UCSD-AML1 (cell line): ENCODE measurements around the gene RNF182.
"Not testable (repeated sequence)": the region's sequence is repeated elsewhere in the genome, so short reads cannot be mapped to it uniquely, and the experiment has no call there.

ENCODE experiments used
- DNase-seq: peaks from one replicate; lab custom pipeline; 2025; ENCODE audit not compliant: unreplicated experiment; lab: John Stamatoyannopoulos, UW

Gene RNF182

DNA sequence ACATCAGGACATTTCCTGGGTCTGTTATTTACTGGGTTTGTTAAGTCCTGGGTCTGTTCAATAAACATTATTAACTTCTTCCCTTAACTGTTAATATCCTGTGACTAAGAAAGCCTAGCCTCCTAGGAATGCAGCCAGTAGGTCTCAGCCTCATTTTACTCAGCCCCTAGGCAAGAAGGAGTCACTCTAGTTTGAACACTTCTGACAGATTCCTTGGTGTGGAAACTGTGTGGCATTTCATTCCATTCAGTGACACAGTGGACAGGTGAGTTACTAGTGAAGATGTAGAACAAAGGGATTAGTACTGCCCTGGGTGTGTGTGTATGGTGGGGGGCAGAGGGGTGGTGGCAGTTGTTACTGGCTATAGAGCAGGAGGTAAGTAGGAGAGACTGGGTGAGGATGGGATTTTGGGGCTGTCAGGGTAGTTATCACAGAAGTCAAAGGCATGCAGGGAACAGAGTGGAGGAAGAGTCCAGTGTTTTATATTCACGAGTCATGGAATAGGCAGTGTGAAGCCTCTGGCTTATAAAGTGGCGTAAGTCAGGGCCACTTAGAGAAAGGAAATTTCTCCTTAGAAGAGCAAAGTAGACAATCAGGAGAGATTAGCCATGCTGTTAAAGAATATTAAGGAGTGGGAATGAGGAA is 28.4 kb downstream of the RNF182 start:
- DNase-seq: no peak

DNA sequence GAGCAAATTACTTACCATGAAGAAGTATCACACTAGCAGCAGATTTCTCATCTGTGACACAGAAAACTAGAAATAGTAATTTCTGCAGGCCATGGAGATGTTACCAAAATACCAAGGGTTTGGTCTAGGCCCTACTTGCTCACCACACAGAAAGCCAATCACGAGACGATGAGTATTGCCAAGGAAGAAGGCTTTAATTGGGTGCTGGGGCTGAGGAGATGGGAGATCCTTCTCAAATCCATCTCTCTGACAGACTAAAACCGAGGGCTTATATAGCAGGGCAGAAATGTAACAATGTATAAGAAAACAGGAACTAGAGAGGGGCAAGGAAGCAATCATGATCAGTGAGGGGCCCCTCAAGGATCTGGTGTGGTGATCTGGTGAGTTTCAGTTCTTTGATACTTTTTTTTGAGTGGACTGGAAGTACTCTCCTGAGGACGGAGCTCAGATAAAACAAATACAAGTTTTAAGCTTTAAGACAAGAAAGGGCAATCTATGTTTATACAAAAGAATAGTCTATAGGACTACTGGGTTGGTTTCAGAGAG is 40.9 kb downstream of the RNF182 start:
- DNase-seq: no peak

DNA sequence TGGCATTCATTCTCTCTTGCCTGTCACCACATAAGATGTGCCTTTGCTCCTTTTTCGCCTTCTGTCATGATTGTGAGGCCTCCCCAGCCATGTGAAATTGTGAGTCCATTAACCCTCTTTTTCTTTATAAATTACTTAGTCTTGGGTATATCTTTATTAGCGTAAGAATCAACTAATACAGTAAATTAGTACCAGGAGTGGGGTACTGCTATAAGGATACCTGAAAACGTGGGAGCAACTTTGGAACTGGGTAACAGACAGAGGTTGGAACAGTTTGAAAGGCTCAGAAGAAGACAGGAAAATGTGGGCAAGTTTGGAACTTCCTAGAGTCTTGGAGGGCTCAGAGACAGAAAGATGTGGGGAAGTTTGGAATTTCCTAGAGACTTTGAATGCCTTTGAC is 46.6 kb downstream of the RNF182 start:
- DNase-seq: no peak

DNA sequence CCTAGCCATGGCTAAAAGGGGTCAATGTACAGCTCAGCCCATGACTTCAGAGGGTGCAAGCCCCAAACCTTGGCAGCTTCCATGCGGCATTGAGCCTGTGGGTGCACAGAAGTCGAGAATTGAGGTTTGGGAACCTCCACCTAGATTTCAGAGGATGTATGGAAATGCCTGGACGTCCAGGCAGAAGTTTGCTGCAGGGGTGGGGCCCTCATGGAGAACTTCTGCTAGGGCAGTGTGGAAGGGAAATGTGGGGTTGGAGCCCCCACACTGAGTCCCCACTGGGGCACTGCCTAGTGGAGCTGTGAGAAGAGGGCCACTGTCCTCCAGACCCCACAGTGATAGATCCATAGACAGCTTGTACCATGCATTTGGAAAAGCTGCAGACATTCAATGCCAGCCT is 47.9 kb downstream of the RNF182 start:
- not testable (repeated sequence) for DNase-seq

DNA sequence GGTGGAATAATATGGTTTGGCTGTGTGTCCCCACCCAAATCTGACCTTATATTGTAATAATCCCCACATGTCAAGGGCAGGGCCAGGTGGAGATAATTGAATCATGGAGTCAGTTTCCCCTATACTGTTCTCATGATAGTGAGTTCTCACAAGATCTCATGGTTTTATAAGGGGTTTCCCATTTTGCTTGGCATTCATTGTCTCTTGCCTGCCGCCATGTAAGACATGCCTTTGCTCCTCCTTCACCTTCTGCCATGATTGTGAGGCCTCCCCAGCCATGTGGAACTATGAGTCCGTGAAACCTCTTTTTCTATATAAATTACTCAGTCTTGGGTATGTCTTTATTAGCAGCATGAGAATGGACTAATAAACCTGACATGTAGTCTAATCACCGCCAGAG is 48.7 kb downstream of the RNF182 start:
- DNase-seq: not testable (repeated sequence)

DNA sequence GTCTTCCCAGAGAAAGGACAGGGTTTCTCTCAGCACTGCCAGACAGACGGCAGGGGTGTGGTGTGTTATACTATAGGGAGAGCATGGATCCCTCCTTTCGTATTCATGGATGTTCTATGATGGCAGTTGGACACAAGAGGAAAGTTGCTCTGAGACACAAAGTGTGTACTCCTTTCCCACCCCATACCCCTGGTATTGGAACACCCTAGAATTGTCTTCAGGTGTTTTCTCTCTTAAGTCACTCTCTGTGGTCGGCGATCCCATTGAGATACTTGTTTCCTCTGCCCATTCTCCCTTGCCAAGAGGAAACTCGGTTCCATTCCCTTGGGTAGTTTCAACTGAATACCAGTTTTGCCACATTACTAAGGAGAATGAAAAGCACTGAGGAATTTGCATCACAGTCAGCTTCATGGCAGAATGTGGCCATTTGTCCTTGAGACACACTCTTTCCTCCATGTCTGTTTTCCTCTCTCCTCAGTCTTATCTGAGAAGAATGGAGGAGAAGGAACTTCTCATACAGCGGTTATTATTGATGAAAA is 53.4 kb downstream of the RNF182 start:
- DNase-seq: no peak

DNA sequence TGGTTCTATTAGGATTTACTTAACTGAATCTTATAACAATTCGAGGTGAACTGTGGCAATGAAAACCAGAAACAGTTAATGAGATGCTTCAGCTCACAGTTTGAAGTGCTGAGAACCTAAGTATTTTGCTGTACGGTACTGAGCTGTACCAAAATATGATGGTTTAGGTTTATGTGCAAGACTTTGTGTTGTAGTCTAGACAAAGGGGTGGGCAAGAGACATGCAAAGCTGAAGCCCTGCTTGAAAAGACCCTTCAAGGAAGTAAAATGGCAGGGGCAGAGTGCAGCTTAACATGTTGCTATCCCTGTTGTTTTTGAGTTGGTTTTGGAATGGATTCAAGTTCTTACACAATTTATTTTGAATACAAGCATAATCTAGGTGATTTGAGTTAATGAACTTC is 54.0 kb downstream of the RNF182 start:
- no peak for DNase-seq

DNA sequence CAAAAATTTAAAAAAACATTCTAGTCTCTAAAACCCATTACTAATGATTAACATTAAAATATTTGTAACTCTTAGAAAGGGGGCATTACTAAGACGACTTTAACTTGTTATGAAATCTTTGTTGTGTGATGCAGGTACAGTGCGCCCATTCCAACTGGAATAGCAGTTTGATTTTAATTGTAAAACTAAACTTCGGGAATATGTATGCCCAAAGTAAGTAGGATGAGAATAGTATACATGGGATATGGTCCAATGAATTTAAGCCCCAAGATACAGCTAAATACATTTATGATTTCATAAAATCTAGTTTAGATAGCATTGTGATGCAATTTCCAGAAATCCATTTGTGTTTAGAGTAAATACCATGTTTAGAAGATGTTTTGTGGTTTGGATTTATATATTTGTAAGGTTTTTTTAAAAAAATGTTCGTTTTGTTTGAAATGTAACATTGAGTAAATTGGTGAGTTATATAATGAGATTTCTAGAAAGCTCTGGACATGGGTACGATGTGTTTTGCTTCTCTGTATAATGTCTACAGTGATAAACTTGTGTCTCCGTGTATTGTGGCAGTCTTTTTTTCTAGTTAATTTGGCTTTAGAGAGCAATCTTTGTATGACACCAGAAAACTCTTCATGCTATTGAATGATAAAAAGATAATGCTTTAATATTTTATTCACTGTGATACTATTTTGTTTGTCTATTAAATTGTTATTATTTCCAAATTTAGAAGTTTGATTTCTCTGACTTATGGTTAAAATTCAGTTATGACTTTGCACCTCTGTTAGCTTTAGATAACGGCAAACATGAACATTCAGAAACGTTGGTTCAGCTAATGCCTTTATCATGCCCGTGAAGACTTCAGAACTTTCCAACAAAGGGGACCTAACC is 54.8 kb downstream of the RNF182 start:
- no peak for DNase-seq

DNA sequence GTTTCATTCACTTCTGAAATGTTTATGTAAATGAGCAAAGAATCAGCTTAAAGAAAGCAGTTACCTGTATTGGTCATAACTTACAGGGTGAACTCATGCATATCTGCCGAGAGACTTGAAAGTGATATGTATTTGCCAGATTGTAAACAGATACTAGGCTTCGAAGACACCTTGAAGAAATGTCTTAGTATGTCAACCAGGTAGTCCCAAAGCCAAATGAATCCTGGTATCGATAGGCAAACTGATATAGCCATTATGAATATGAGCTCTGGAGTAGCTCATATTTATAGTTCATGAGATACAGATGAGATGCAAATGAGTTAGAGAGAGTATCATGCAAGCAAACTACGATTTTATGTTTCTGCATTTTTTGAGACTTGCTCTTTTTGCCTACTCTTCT is 55.8 kb downstream of the RNF182 start:
- no peak for DNase-seq

DNA sequence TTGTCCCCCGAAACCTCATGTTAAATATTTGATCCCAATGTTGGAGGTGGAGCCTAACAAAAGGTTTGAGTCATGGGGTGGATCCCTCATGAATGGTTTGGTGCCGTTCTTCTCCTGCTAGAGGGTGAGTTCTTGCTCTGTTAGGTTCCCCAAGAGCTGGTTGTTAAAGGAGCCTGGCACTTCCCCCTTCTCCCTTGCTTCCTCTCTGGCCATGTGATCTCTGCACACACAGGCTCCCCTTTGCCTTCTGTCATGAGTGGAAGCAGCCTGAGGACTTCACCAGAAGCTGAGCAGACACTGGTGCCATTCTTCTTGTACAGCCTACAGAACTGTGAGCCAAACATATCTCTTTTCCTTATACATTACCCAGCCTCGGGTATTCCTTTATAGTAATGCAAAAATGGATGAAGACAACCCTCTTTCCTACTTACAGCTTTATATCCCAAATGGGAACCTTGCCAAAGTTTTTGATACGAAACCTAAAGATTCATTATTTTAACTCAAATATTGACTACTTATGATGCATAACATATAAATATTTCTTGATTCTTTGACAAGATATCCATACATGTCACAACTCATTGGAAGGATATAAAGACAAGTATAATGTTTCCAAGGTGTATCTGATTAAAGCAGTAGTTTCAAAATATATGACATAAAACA is 61.0 kb downstream of the RNF182 start:
- no peak for DNase-seq

DNA sequence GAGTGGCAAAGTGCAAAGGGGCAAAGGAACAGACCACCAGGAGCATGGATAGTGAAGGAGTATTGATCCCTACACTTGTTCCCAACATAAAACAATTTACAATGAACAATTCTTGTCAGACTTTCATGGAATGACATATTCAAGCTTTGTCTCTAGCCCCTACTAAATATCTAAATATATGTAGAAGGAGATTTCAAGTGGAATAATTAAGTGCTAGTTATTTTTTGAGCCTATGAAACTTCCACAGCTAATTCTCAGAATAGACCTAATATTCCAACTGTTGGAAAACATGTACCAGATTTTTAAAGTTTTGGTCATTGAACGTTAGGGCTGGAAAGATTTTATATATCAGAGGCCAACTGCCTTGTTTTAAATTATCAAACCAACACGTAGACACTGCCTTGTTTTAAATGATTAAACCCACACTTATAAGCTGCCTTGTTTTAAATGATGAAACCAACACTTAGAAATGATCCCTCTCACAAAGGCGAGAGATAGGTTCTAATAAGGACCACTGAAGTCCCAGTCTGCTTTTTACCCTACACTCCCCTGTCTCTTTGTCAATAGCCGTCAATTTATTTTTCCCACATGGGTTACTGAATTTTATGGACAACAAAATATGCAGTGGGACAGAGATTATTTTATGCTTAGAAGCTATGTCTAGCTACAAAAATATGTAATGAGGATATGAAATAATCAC is 62.1 kb downstream of the RNF182 start:
- no peak for DNase-seq

DNA sequence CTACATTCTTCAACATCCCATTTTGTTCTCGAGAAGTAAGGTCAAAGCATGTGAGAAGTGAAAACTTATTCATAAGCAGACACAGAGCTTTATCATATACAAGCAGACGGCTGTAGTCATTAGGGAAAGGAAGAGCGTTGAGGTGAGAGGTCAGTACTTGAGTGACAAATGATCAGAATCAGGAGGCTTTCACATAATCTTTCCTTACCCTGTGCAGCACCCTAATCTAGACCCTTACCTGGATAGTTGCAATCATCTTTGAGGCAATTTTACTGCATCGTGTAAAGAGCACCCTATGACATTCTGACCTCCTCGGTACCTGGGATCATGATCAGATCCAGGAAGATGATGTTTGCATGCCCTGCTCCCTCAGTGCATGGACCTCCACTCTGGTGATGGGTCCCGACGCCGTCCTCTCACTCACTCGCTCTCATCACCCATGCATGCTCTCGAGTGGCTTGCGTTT is 62.7 kb downstream of the RNF182 start:
- DNase-seq: no peak

DNA sequence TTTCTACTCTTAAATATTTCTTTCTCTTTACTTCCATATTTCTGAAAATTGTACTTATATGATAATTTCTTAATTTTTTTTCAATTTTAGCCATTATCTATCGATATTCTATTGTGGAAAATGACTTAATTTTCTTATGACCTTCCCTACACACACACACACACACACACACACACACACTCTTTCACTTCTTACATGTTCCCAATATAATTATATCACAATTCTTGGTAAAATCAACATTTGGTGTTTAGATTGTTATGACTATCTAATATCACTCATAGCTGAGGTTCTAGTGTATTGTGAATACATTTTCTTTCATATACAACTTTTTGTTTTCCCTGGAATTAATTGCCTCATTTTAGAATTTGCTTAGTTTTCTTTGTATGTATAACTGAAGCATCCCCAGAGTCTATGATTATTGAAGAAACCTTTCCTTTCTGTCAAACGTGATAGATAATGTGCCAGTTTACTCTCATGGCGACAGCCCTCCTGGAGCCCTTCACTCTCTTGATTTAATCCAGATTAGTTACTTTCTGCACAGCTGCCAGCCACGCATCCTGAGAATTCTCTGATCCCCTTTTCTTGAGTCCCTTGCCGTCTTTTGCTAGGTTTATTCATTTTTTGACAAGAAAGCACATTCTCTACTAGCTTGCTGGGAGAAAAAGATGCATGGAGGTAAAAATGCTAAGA is 63.4 kb downstream of the RNF182 start:
- no peak for DNase-seq

DNA sequence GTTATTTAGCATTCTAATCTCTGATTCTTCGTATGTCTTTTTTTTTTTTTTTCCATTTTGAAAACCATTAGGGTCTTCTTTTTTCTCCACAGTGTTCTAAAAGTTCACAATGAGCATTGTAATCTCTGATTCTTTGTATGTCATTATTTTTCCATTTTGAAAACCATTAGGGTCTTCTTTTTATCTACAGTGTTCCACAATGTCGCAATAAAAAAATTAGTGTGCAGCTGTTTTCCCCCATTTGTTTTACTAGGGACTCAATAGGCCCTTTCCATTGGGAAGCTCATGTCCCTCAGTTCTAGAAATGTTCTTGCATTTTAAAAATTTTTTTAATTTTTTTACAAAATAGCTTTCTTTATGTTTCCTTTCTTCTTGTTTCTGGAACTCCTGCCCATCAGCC is 64.2 kb downstream of the RNF182 start:
- no peak for DNase-seq

DNA sequence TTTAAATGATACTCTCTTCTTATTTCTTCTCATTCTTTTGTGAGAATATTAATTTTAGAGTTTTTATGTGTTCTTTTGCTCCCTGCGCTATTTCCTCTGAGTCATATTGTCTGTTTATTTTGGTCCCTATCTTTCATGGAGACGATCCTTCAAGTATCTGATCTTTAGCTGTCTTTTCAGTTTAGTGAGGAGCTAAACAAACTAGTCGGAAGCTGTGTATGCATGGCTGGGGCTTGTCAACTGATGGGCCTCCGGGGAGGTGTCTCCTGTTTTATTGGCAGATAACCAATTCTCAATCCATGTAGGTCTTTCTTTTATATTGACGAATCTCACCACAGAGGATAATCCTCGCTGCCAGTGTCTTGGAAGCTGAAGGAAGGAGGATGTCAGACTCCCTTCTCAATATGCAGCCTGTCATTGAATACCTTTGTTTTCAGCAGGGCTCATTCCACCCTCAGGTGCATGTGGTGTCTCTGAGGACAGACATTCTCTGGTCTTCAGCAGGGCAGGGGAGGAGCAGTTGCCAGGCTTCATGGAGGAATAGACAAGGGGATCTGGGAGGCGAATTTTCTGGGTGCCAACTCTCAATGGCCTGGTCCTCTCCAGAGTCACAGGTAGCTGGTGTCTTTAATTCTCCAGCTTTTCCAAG is 64.9 kb downstream of the RNF182 start:
- DNase-seq: no peak

DNA sequence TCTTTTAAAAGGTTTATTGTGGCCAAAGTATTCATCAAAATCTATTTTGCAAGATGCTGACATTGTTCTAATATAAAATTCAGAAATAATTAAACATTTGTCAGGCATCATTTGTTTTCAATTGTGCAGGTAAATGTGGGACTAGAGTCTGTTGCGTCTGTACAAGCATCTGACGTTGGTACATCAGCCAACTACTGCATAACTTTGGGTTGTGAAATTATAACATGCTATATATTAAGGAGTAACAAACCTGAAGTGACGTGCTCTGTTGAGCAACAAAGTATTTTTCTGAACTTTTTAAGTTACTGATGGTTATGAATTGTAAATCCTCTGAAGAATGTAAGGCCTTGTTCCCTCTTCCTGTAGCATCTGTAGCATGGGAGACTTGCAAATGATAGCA is 66.0 kb downstream of the RNF182 start:
- no peak for DNase-seq

DNA sequence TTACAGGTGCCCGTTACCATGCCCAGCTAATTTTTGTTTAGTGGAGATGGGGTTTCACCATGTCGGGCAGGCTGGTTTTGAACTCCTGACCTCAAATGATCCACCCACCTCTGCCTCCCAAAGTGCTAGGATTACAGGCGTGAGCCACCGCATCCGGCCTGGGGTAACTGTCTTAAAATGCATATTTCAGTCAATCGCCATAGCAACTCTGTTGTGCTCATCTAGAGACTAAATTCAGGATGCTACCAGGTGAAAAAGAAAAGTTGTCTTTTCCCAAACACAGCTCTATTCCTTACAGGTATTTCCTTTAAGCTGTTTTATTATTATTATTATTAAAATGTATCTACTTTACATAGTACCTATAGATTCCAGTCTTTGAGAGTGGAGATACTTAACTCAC is 66.6 kb downstream of the RNF182 start:
- DNase-seq: no peak

DNA sequence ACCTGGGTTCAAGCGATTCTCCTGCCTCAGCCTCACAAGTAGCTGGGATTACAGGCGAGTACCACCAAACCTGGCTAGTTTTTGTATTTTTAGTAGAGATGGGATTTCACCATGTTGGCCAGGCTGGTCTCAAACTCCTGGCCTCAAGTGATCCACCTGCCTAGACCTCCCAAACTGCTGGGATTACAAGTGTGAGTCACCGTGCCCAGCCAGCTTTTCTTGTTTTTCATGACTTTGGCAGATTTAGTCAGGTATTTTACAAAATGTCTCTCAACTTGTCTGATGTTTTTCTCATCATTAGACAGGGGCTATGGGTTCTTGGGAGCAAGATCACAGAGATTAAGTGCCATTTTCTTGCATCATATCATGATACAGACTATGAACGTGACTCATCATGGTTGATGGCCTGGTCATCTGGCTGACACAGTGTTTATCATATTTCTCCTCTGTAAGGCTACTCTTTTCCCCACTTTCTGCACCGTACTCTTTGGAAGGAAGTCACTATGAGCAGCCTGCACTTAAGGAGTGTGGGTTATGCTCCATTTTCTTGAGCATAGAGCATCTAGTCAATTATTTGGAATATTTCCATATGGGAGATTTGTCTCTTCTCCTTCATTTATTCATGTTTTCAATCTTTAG is 67.8 kb downstream of the RNF182 start:
- DNase-seq: no peak

DNA sequence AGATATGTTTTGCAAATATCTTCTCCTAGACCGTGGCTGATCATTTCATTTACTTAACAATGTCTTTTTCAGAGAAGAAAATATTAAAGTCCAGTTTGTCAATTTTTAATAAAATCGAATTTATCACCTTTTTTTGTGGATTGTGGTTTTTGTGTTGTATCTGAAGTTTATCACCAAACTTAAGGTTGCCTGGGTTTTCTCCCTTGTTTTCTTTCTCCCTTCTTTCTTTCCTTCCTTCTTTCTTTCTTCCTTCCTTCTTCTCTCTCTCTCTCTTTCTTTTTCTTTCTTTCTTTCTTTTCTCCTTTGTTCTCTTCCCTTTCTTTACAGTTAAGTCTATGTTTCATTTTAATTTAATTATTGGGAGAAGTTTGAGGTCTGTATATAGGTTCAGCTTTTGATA is 68.7 kb downstream of the RNF182 start:
- DNase-seq: no peak
